HG03066 (cell line): ENCODE data around the gene C5orf63.
"Not testable (repeated sequence)": the region's sequence is repeated elsewhere in the genome, so short reads cannot be mapped to it uniquely, and the experiment has no call there.

Experiments used
- ATAC-seq: cut with Tn5 transposase; IDR thresholded peaks from one replicate; pipeline ENCODE4 v1.9.1; 2021; ENCODE audit warnings: low read depth; ENCODE audit not compliant: unreplicated experiment

Gene C5orf63

DNA sequence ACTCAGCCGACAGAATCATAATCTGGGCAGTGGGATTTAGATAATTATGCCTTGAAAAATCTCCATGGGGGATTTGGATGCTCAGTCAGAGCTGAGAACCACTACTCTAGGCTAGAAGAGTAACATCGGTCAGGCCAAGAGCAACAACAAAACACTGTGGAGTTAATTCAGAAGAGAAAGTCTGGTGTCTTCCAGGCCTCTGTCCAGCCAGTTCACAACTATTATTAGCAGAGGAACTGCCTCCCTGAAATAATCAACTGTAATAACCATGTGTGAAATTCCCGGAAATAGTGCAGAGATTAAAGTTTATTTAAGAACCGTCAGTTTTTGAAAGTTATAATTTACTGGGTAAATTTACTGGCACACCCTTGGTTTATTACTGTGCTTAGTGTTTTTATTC lies 34.8 kb downstream of the C5orf63 start:
- no peak for ATAC-seq

DNA sequence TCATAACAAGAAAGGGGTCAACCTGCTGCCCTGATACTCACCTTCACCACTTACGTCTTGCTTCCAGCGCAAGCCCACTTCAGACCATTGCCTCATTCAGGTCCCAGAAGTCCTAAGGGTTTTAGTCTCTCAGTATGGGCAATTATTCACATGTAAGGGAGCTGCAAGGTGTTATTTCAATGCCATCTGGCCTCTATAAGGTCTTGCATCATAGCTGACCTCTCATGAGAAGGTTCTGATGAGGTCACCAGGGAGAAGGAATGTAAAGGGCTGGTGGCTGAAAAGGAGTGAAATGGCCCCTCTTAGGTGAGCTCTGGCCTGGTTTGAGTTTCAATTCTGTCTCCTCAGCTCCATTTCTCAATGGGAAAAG lies 41.5 kb downstream of the C5orf63 start:
- ATAC-seq: no peak

DNA sequence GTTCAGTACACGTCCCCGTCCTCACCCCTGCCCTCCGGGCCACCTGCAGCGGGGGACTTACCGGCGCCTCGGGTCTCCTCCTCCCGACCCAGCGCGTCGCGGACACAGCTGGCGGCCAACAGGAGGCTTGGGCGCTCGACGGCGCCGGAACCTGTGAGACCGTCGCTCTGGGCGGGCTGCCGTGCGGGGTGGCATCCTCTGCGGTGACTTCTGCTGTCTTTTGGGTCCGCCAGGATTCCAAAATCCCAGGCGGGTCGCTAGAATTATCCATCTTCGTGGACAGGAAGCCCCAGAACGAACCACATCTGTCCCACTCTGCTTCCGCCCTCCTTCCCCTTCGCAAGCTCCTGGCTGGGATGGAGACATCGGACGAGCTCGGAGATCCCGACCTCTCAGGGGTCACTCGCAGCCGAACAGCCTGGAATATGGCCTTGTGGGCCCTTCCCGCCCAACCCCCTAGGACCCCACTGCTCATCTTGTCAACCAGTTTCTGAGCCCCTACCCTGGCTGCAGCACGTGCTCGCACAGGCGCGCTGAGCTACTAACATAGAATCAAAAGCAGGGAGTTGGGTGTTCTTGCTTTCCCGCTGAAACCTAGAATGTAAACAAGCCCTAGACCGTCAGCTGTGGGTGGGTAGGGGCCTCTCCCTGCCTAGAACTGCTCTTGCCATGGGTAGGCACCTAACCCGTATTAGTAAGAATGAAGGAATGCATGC lies 42.0 kb downstream of the C5orf63 start:
- ATAC-seq: peak; percentile 13

DNA sequence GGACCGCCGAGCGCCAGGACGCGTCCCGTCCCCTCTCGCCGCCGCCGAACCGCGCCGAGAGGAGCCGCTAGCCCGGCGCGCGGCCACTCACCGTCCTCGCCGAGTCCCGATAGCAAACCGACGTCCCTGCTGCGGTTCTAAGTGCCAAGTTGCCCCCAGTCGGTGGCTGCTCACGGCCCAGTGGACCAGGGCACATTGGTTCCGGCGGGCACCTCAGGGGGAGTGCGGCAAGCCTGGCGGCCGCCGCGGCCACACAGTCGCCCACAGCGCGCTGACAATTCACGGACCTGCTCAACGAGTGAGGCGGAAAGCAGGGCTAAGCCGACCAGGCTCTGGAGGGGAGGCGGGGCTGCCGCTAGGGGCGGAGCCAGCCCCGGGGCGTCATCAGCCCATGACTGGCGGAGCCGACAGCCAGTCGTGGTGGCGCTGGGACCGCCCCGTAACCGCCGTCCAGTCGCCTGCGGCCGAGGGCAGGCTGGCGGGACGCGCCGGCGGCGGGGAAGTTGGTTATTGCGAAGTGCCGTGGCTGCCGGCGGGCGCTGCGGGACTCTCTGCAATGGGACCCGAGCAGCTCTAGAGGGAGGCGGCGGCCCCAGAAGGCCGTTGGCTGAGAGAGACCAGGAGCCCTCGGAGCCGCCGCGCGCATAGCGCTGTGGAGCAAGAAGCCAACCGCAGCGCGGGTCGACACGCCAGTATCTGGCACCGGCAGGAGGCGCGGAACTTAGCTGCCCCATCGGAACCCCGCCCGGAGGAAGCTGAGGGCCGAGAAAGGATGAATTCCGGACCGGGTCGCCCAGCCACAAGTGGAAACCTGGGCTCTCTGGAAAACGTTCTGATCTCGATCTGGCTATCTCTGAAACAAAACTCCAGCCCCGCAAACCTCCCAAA lies 42.8 kb downstream of the C5orf63 start, which contains the start of gene MARCHF3:
Gene MARCHF3, minus strand, starts transcription at position 300 of the 888 bp plus-strand sequence. CDS start 112,387 bp downstream, outside the sequence.
- ATAC-seq: peak; percentile 89

DNA sequence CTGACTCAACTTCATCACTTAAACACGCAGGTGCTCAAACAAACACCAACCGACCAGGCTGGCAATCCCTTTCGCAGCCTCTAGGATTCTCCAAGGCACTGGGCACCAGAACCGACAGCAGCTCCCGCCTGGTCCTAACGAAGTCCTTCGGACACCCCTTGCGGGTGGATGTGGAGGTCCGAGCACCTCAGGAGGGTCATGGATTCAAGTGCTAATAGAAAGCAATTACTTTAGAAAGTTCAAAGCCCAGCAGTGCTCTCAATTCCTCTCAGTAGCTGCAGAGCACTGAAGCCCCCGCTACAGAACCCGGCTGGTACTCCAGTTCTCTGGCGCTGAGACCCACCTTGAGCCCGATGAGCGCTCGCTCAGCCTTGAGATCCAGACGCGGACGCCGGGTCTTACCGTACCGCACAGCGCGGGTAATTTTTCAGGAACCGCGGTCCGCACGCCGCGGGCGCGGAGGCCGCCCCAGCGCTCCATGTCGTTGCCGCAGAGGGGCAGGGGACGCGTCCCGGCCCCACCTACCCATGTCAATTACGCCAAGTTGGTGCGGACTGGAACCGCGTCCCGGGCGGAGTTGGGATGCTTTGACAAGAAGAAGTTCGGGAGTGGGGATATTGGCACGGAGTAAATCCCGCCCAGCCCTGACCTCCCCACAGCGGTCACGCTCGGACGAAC lies 43.6 kb downstream of the C5orf63 start:
- ATAC-seq: peak; percentile 11

DNA sequence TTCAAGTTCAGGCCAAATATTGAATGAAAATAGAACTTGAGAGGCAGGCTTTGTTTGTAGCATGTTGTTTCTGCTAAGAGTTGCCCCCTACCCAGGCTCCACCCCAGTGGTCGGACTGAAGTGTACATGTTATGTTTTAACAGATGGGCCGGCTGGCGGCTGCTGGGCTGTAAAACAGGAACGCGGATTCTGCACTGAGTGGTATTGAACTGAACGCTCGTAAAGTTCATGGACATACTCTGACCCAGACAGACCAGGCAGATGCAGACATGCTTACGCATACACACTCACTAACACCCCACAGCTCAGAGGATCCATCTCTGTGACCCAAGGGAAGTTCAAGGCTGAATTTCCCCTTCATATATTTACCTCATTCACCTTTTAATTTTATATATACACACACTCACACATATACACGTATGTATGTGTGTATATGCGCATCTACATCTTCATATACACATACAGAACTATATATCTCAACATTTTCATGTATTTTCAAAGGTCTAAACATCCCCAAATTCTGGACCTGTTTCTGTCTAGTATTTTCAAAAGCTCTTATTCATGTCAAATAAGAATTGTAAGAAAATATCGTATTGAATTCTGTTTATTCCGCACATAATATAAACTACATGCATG lies 44.4 kb downstream of the C5orf63 start:
- no peak for ATAC-seq

DNA sequence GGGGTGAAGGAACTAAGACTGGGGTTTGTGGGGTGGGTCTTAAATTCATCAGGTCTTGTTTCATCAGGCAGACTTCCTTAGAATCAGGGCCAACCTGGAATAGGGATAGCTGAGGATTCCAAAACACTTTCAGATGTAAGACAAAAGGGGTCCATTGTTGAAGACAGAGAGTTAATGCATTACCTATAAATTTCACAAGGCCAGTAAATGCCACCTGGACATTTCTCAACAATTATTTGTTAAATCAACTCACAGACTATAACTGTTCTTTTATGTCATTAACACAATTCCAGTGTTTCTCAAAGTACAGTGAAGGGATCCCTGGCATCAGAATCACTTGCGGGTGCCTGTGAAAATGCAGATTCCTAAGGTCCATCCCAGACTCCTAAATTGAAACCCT lies 45.8 kb downstream of the C5orf63 start:
- ATAC-seq: no peak

DNA sequence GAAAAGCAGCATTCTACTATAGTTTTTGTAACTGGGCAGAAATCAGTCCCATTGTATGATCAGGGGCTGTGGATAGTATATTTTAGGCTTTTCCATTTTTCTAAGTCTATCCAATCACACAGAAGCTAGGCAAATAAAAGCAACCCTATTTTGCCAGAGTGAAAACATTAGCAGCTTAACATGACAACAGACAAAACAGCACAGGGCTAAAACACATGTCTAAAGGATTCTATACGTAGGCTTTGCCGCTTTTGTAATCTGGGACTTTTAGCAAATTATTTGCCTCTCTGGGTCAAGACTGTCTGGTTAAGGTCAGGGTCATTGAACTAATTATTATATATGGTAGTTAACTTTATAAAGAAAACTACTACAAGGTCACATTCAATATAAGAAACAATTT lies 47.1 kb downstream of the C5orf63 start:
- ATAC-seq: no peak

DNA sequence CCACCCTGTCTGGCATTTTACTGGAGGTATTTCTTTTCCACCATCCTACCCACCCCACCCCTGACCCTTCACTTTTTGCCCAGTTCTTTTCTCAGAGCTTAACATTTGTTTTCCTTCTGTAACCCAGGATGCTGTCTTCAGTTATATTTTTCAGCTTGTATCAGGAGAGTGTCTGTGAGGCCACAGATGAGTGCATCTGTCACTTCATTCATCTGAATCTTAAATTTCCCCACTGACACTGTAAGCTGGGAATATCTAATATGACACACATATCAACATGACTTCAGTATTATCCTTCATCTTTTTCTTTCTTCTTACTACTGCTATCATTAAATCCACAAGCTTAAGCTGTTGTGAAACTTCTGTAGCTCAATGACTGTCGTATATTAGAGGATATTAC lies 47.8 kb downstream of the C5orf63 start:
- ATAC-seq: no peak

DNA sequence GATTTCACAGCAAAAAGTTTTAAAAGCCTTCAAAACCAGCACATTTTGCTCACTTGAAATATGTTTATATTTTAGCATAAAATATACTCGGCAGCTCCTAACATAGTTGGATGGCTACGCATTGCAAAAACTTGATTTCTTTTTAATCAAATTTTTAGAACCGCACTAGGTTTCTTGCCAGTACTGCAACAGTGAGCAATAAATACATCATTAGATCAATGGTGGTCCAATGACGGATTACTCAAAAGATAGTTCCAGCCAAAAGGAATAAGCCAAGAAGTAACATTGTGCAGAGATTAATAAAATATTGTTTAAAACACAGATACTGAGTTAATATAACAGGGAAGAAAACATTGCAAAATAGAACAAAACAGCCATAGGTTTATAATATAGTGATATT lies 48.5 kb downstream of the C5orf63 start:
- ATAC-seq: no peak

DNA sequence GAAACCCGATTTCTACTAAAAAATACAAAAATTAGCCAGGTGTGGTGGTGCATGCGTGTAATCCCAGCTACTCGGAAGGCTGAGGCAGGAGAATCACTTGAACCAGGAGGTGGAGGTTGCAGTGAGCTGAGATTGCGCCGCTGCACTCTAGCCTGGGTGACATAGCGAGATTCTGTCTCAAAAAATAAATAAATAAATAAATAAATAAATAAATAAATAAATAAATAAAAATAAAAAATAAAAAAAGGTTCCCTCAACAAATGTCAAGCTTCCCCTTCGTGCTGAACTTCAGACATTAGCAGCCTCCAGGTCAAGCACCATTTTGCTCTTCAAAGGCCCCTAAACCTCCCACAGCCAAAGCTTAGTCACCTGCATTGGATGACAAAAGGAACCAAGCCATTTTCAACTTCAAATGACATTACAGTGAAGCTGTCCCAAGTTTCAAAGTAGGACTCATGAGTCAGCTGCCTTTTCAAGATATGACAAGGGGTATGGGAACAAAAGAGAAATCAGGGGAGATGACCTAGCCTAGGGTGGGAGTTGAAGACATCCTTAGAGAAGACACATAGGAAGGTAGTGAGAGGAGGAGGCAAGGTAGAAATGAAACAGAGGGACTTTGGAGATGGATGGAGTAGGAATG lies 49.6 kb downstream of the C5orf63 start:
- ATAC-seq: not testable (repeated sequence)

DNA sequence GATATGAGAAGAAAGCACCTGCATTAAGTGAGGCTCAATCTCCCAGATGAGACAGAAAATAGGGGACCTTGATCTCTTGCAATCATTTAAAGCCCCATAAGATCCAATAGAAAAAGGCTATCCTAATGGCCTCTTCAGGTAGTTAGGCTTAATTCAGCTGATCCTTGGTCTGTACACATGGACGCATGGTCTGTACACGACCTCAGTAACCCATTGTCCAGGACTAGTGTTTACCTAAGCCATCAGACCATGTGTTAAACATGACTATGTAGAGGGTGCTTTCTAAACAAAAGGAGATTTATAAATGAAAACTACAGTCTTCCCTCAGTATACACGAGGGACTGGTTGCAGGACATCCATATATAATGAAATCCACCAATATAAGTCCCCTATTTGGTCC lies 50.5 kb downstream of the C5orf63 start:
- no peak for ATAC-seq

DNA sequence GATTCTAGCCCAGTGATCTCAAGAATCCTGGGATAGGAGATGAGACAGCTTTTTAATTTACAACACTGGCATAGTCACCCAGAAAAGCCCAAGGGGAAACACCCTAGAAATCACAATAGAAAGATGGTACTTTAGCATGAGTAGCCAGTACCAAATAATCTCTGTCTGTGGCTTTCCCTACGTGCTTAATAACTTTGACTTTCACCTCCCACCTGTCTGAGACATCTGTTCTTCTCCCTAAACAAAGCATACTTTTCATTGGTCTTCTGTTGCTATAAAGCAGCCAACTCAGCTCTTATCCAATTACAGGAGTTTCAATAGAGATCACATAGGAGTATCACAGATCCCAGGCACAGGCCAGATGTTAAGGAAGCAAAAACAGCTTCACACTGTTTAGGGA lies 53.4 kb downstream of the C5orf63 start:
- ATAC-seq: no peak

DNA sequence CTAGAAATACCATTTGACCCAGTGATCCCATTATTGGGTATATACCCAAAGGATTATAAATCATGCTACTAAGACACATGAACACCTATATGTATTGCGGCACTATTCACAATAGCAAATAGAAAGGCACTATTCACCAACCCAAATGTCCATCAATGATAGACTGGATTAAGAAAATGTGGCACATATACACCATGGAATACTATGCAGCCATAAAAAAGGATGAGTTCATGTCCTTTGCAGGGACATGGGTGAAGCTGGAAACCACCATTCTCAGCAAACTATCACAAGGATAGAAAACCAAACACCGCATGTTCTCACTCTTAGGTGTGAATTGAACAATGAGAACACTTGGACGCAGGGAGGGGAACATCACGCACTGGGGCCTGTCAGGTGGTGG lies 56.6 kb downstream of the C5orf63 start:
- not testable (repeated sequence) for ATAC-seq

DNA sequence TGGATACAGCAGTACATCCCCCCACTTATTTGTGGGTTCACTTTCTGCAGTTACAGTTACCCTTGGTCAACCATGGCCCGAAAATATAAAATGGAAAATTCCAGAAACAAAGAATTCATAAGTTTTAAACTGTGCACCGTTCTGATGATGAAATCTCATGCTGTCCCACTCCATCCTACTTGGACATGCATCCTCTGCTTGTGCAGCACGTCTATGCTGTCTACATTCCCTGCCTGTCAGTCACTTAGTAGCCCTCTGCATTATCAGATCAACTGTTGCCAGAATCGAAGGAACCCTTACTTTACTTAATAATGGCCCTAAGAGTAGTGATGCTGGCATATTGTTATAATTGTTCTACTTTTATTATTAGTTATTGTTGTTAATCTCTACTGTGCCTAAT lies 57.6 kb downstream of the C5orf63 start:
- ATAC-seq: no peak

DNA sequence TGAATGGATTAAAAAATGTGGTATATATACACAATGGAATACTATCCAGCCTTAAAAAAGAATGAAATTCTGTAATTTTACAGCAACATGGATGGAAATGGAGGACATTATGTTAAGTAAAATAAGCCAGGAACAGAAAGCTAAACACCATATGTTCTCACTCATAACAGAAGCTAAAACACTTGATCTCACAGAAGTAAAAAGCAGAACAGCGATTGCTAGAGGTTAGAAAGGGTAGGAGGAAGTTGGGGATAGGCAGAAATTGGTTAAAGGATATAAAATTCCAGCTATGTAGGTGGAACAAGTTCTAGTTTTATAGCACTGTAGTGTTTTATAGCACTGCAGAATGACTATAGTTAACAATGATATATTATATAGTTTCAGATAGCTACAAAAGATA lies 58.7 kb downstream of the C5orf63 start:
- peak; percentile 51 for ATAC-seq

DNA sequence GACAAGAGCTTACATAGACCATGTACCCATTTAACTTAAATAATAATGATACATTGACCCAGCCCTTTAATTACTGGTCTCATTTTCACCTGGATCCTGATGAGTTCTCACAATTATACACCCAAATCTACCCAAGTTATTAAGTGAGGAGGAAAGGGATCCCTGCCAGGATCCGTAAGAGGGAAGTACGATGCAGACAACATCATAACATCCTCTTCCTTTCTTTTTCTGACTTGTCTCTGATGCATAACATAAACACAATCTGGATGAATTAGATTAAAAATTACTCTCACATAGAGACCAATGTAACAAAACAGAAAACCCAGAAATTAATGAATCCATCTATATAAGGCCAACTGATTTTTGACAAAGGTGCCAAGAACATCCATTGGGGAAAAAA lies 59.9 kb downstream of the C5orf63 start:
- ATAC-seq: no peak

DNA sequence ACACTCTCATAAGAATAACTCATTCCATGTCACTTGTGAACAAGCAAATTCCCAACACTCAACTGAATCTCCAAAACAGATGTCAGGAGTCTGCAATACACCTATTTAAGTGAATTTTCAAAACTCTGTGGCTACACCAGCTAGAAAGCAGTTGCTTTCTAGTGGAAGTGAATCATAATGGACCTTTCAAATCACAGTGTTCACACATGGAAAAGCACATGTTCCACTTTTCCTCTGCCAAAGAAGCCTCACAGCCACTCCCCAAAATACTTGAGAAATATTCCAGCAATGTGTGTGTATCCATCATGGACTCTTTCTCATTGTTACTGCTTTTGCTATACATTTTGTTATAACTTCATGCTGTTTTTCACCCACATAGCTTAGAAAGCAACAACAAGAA lies 60.4 kb downstream of the C5orf63 start:
- no peak for ATAC-seq

DNA sequence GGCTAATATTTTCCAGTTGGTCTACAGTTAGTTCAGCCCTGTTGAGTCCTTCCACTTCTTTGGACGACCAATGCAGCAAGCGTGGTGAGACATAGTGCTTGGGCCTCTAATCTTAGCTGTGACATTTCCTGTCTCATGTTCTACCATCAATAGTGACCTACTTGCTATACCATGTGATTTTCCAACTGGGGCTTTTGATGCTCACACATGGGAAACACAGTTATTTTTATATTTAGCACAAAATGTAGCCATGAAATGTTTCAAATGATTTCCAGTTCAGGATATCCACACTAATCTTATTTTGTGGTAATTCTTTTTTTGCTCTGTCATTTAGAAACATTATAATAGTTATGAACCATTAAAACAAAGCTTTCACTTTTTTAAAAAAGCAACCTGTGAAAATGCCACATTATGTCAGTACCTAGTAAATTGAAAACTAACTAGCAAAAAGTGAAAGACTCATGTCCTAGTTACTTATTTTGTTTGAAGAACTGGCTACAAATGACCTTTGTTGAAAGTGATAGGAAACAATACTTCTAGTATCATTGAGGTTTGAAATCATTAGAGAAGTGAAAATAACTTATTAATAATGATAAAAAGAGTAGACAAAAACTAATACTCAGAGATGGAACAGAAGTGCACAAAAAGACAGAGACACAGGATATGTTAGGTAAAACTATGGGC lies 61.2 kb downstream of the C5orf63 start:
- ATAC-seq: peak; percentile 69

DNA sequence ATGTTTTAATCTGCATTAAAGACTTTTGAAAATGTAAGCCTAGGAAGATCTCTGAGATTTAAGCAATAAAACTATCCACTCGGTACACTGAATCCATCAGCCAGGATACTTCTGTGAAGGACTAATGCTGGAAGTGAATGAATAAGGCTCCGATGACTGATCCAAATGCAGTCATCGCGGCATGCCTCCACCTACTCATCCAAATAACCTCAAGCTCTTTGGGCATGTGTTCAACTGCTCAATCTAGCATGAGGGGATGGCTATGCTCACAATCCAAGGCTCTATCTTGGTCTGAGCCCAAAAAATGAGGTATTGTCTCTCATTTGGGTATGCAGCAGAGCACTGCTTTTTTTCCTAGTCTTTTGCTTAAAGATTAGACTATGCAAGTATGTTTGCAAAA lies 62.1 kb downstream of the C5orf63 start:
- no peak for ATAC-seq
